T-cell (primary cell): ENCODE data around the gene CFAP53. TPM values are rescaled to one million over a fixed set of nuclear protein-coding genes. Genes with fewer than 3 reads are reported as not detected.

Experiments
- ATAC-seq, 4 experiments: fragments of 200-7000 bp in 3 of 4; fragments of 150-1000 bp in 1 of 4; cut with Tn5 transposase; replicated peaks in 1 of 4; 1 replicate in 3 of 4; 2 replicates in 1 of 4; pipeline ENCODE4 v1.10.0; 2021; ENCODE audit warnings: moderate library complexity in 3 of 4, mild to moderate bottlenecking in 2 of 4, moderate number of reproducible peaks in 1 of 4
- CTCF ChIA-PET, 2 donors: fragments of 300-600 bp; sonication (Branson Sonifier 250); formaldehyde crosslinking; loops; one replicate each; lab custom pipeline; 2022; ENCODE audit warnings: antibody characterized with exemption in 2 of 2; lab: Charles Lee
- POLR2A ChIA-PET, 2 donors: fragments of 300-600 bp; sonication (Branson Sonifier 250); formaldehyde crosslinking; loops; one replicate each; lab custom pipeline; 2022; ENCODE audit warnings: antibody characterized with exemption in 2 of 2; lab: Charles Lee
- DNase-seq, 35 experiments: peaks; one replicate each; pipeline versions ENCODE4 v3.0.0 to v3.0.0-alpha.2; 2013 to 2023
- H3K27ac ChIP-seq: one replicate; pipeline ENCODE4 v1.5.1; 2013; ENCODE audit warnings: low read length
- H3K27me3 ChIP-seq, 2 experiments: replicated peaks in 1 of 2; 1 replicate in 1 of 2; 2 replicates in 1 of 2; pipeline versions ENCODE4 v1.6.1 to v1.7.0; 2013; ENCODE audit warnings: low read length in 1 of 2, mixed read lengths in 1 of 2; ENCODE audit not compliant: control insufficient read depth in 2 of 2, insufficient read depth in 2 of 2; ENCODE audit errors: extremely low read depth in 1 of 2
- H3K36me3 ChIP-seq, 2 donors: 1 replicate in 1 of 2; 2 replicates in 1 of 2; pipeline versions ENCODE4 v1.6.1 to v1.7.0; 2013; ENCODE audit warnings: low read length in 1 of 2; ENCODE audit not compliant: control insufficient read depth in 2 of 2, insufficient read depth in 1 of 2; ENCODE audit errors: extremely low read depth in 1 of 2
- H3K4me1 ChIP-seq, 2 experiments: 1 replicate in 1 of 2; 2 replicates in 1 of 2; pipeline versions ENCODE4 v1.6.1 to v1.7.0; 2013; ENCODE audit warnings: low read length in 2 of 2, mixed read lengths in 1 of 2; ENCODE audit not compliant: insufficient read depth in 2 of 2, control insufficient read depth in 1 of 2; ENCODE audit errors: extremely low read depth in 1 of 2
- H3K4me3 ChIP-seq, 2 donors: 1 replicate in 1 of 2; 2 replicates in 1 of 2; pipeline versions ENCODE4 v1.5.1 to v1.7.0; 2013; ENCODE audit warnings: mild to moderate bottlenecking in 2 of 2, low read length in 1 of 2, moderate library complexity in 1 of 2; ENCODE audit not compliant: control insufficient read depth in 1 of 2; ENCODE audit errors: extremely low read depth in 1 of 2
- H3K9me3 ChIP-seq: 2 replicates; pipeline ENCODE4 v1.7.0; 2013
- H3K27ac Mint-ChIP-seq, 2 donors: one replicate each; pipeline ENCODE4 v1.8.0; 2020 to 2021; ENCODE audit warnings: mild to moderate bottlenecking in 2 of 2, mixed read lengths in 2 of 2
- H3K27me3 Mint-ChIP-seq, 2 donors: one replicate each; pipeline ENCODE4 v1.8.0; 2021 to 2022; ENCODE audit warnings: mixed read lengths in 2 of 2
- H3K36me3 Mint-ChIP-seq: one replicate; pipeline ENCODE4 v1.8.0; 2021; ENCODE audit warnings: mixed read lengths
- H3K4me1 Mint-ChIP-seq, 3 donors: one replicate each; pipeline ENCODE4 v1.8.0; 2020 to 2022; ENCODE audit warnings: mixed read lengths in 3 of 3, mild to moderate bottlenecking in 1 of 3
- H3K4me3 Mint-ChIP-seq, 3 donors: one replicate each; pipeline ENCODE4 v1.8.0; 2020 to 2022; ENCODE audit warnings: mild to moderate bottlenecking in 3 of 3, mixed read lengths in 3 of 3, moderate library complexity in 3 of 3
- H3K9me3 Mint-ChIP-seq, 3 donors: one replicate each; pipeline ENCODE4 v1.8.0; 2020 to 2022; ENCODE audit warnings: mixed read lengths in 3 of 3
- WGBS: methylation state at CpG from one replicate; pipeline ENCODE4 v1.1.5; 2013; ENCODE audit warnings: missing lambda C conversion rate; ENCODE audit not compliant: insufficient coverage; 5-methylcytosine and 5-hydroxymethylcytosine counted together
- total RNA-seq, 35 experiments: library from RNA in 6 of 35; stranded (reverse) in 6 of 35; fragments of 120-200 nt in 1 of 35; gene quantifications; one replicate each; pipeline versions ENCODE4 v1.2.1 to v1.2.4 and lab custom pipeline; 2013 to 2026

Gene CFAP53
- total RNA-seq, 5 donors from 2014 or later (not counting 1 experiment from before 2014, with no cell fraction given): 0.56 to 1.2 (median 0.95) TPM; not detected in 1

DNA sequence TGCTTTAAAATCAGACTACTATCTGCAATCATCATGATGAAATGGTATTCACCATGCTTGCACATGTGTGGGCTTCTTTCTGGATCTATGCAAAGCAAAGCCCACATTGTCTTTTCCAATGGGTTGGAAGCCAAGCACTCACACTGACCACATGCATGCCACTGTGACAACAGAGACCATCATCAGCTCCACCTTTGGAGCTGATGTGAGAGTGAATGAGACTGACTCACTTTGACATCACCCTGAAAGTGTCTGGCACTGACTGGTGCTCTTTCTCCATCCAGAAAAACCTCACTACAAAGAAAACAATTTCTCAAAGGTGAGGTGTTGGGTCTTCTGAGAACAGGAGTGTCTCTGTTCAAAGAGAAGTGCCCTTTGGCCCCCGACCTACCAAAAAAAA, 76.1 kb downstream of the CFAP53 start:
- H3K27me3 ChIP-seq: peaks cover 18% of the 10 kb centered on the region in 2 experiments
- no peaks in the 10 kb centered on the region for H3K9me3 ChIP-seq
- CTCF ChIA-PET: interaction anchor here in 1 of 2 donors (0.6 kb wide), 1 partner anchor 619 kb away, joined by 3 read pairs; no protein-coding TSS in a partner anchor
- H3K27ac ChIP-seq: no peak overlapping the region
- ATAC-seq: no peak
- POLR2A ChIA-PET: no interaction called here
- H3K36me3 ChIP-seq: no peaks in the 10 kb centered on the region
- Mint-ChIP-seq H3K36me3 (no peaks in the 10 kb centered on the region), H3K27me3 (peaks cover 41% of the 10 kb centered on the region in 2 donors), H3K9me3 (no peaks in the 10 kb centered on the region), H3K27ac (no peak overlapping the region), H3K4me1 (peaks cover 6 to 11% (median 9%) of the 10 kb centered on the region in 3 donors), H3K4me3 (no peak overlapping the region)
- H3K4me1 ChIP-seq: peaks cover under 1 to 15% of the 10 kb centered on the region in 2 experiments
- no CpG with 5 or more reads among the region's 1 CpG for WGBS
- H3K4me3 ChIP-seq: no peak overlapping the region
- DNase-seq: no peak

- ATAC-seq (no peak), DNase-seq (no peak)
- CTCF ChIA-PET: no interaction called here
- no peak overlapping the region for H3K4me3 ChIP-seq
- POLR2A ChIA-PET: no interaction called here
- WGBS: 33% methylated on average over 1 of the region's 1 CpG
- H3K4me1 Mint-ChIP-seq: peaks cover 6 to 11% (median 9%) of the 10 kb centered on the region in 3 donors
- H3K9me3 Mint-ChIP-seq: no peaks in the 10 kb centered on the region
- H3K27ac ChIP-seq: no peak overlapping the region
- H3K27me3 Mint-ChIP-seq: peaks cover 43 to 44% of the 10 kb centered on the region in 2 donors
- H3K36me3 Mint-ChIP-seq: no peaks in the 10 kb centered on the region
- no peaks in the 10 kb centered on the region for H3K36me3 ChIP-seq
- no peak overlapping the region for H3K27ac Mint-ChIP-seq
- H3K4me3 Mint-ChIP-seq: no peak overlapping the region
- H3K9me3 ChIP-seq: no peaks in the 10 kb centered on the region
- peaks cover 18 to 20% of the 10 kb centered on the region in 2 experiments for H3K27me3 ChIP-seq
- peaks cover 0 to 10% of the 10 kb centered on the region in 2 experiments for H3K4me1 ChIP-seq
Measured at GRCh38 chr18:50189160-50189559, 77.1 kb downstream of the CFAP53 start.

- H3K4me1 Mint-ChIP-seq: peaks cover 1 to 6% (median 5%) of the 10 kb centered on the region in 3 donors
- H3K4me3 ChIP-seq: no peak overlapping the region
Measured at GRCh38 chr18:50188652-50189051, 77.6 kb downstream of the CFAP53 start.

GRCh38 chr18:50187659-50188058, 78.6 kb downstream of the CFAP53 start:
- ATAC-seq (no peak), DNase-seq (no peak)
- no peaks in the 10 kb centered on the region for H3K4me1 ChIP-seq
- H3K4me3 Mint-ChIP-seq: no peak overlapping the region
- peaks cover 37 to 50% of the 10 kb centered on the region in 2 donors for H3K27me3 Mint-ChIP-seq
- H3K27me3 ChIP-seq: peaks cover 13 to 18% of the 10 kb centered on the region in 2 experiments
- H3K4me1 Mint-ChIP-seq: no peaks in the 10 kb centered on the region
- H3K4me3 ChIP-seq: no peak overlapping the region
- CTCF ChIA-PET: interaction anchor here (0.6 to 1.7 kb wide), 4 partner anchors 165 to 910 kb away, joined by 3 to 4 read pairs (median 3); no protein-coding TSS in a partner anchor
- no peak overlapping the region for H3K27ac Mint-ChIP-seq
- no peaks in the 10 kb centered on the region for H3K36me3 ChIP-seq
- no peaks in the 10 kb centered on the region for H3K36me3 Mint-ChIP-seq
- H3K27ac ChIP-seq: no peak overlapping the region
- H3K9me3 Mint-ChIP-seq: no peaks in the 10 kb centered on the region
- POLR2A ChIA-PET: no interaction called here
- H3K9me3 ChIP-seq: no peaks in the 10 kb centered on the region
- no CpG with 5 or more reads among the region's 3 CpGs for whole genome bisulfite sequencing

More at GRCh38 chr18:50188652-50189051, 77.6 kb downstream of the CFAP53 start:
- Histone ChIP-seq H3K27ac (no peak overlapping the region), H3K27me3 (peaks cover 18 to 20% of the 10 kb centered on the region in 2 experiments), H3K36me3 (no peaks in the 10 kb centered on the region), H3K4me1 (peaks cover 0 to 4% of the 10 kb centered on the region in 2 experiments), H3K9me3 (no peaks in the 10 kb centered on the region)
- 100% methylated on average over 1 of the region's 6 CpGs for WGBS
- H3K9me3 Mint-ChIP-seq: no peaks in the 10 kb centered on the region
- no peak for DNase-seq
- POLR2A ChIA-PET: interaction anchor here in 1 of 2 donors (0.6 kb wide), 1 partner anchor 364 kb away, joined by 7 read pairs; no protein-coding TSS in a partner anchor
- H3K27me3 Mint-ChIP-seq: peaks cover 42 to 44% of the 10 kb centered on the region in 2 donors
- no peak for ATAC-seq
- H3K4me3 Mint-ChIP-seq: no peak overlapping the region
- H3K36me3 Mint-ChIP-seq: no peaks in the 10 kb centered on the region
- H3K27ac Mint-ChIP-seq: no peak overlapping the region
- CTCF ChIA-PET: interaction anchor here in 1 of 2 donors (0.6 kb wide), 1 partner anchor 140 kb away, joined by 4 read pairs; no protein-coding TSS in a partner anchor

DNA sequence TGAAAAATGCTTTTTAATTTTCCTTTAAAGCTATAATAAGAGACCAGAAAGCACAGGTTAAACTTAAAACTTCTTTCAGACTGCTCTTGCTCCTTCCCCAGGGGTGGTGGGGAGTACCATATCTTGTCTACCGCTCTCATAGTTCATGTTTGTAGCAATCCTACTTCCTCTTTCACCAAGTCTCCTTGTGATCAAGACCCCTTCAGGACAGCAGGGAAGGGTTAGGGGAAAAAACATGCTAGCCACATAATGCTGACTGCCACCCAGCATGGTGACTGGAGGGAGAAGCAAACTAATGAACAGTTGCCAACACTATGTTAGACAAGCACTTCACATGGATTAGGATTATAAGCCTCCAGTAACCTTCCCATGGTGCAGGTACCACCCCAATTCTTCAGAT, 79.9 kb downstream of the CFAP53 start:
- DNase-seq: no peak
- H3K9me3 ChIP-seq: no peaks in the 10 kb centered on the region
- H3K27ac Mint-ChIP-seq: no peak overlapping the region
- no peak overlapping the region for H3K4me3 Mint-ChIP-seq
- H3K36me3 Mint-ChIP-seq: no peaks in the 10 kb centered on the region
- no CpG with 5 or more reads among the region's 1 CpG for WGBS
- no peak overlapping the region for H3K4me3 ChIP-seq
- no peaks in the 10 kb centered on the region for H3K4me1 Mint-ChIP-seq
- no peaks in the 10 kb centered on the region for H3K4me1 ChIP-seq
- H3K36me3 ChIP-seq: no peaks in the 10 kb centered on the region
- H3K27me3 Mint-ChIP-seq: peaks cover 28 to 51% of the 10 kb centered on the region in 2 donors
- no peaks in the 10 kb centered on the region for H3K9me3 Mint-ChIP-seq
- H3K27me3 ChIP-seq: peaks cover 14 to 19% of the 10 kb centered on the region in 2 experiments
- no peak overlapping the region for H3K27ac ChIP-seq
- CTCF ChIA-PET: interaction anchor here (1.0 to 1.7 kb wide), 2 partner anchors 8 to 171 kb away, joined by 3 to 4 read pairs; partner anchors contain the start of gene MYO5B (in 1 of the 2)
- ATAC-seq: no peak
- POLR2A ChIA-PET: no interaction called here

DNA sequence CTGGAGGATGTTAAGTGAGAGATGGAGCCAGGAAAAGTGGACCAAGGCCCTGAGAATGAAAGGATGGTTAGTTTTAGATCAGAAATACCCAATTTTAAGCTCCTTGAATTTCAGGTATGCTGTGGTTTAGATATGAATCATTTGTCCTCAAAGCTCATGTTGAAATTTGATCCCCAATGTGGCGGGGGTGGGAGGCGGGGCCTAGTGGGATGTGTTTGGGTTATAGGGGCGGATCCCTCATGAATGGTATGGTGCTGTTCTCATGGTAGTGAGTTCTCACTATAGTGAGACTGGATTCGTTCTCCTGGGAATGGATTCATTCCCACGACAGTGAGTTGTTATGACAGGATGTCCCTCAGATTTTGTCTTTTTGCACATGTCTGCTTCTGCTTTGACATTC, 82.7 kb downstream of the CFAP53 start:
- H3K4me3 ChIP-seq: no peak overlapping the region
- no peaks in the 10 kb centered on the region for H3K9me3 Mint-ChIP-seq
- no peaks in the 10 kb centered on the region for H3K36me3 ChIP-seq
- ChIA-PET POLR2A (interaction anchor here in 1 of 2 donors (0.7 kb wide), 1 partner anchor 1611 kb away, joined by 4 read pairs; no protein-coding TSS in a partner anchor), CTCF (interaction anchor here in 1 of 2 donors (0.6 kb wide), 2 partner anchors 237 to 259 kb away, joined by 3 read pairs; no protein-coding TSS in a partner anchor)
- H3K9me3 ChIP-seq: no peaks in the 10 kb centered on the region
- DNase-seq: no peak
- no peak overlapping the region for H3K27ac Mint-ChIP-seq
- peaks cover 9 to 14% of the 10 kb centered on the region in 2 experiments for H3K27me3 ChIP-seq
- H3K27ac ChIP-seq: no peak overlapping the region
- WGBS: 66% methylated on average over 5 of the region's 5 CpGs
- no peaks in the 10 kb centered on the region for H3K36me3 Mint-ChIP-seq
- no peaks in the 10 kb centered on the region for H3K4me1 ChIP-seq
- ATAC-seq: no peak
- peaks cover 18 to 49% of the 10 kb centered on the region in 2 donors for H3K27me3 Mint-ChIP-seq
- no peak overlapping the region for H3K4me3 Mint-ChIP-seq
- no peaks in the 10 kb centered on the region for H3K4me1 Mint-ChIP-seq
